GM12878 (cell line): ENCODE data around the gene ZNF484. TPM values are rescaled to one million over a fixed set of nuclear protein-coding genes. Genes with fewer than 3 reads are reported as not detected.

Source experiments
- ATAC-seq: fragments of 200-7000 bp; cut with Tn5 transposase; 3 replicates; pipeline ENCODE4 v1.9.1; 2020; ENCODE audit warnings: mild to moderate bottlenecking, moderate library complexity
- BruUV-seq: library from RNA; stranded (reverse); fragments of 400-500 nt; replicated peaks from 2 replicates; lab custom pipeline; 2021; lab: Mats Ljungman, UMichigan
- CTCF ChIA-PET: fragments of 300-600 bp; sonication (Branson Sonifier 250); formaldehyde crosslinking; extraction: SDS; loops from one replicate; lab custom pipeline; 2021; ENCODE audit warnings: inconsistent platforms; lab: Yijun Ruan, JAX
- POLR2A ChIA-PET: fragments of 350-600 bp; formaldehyde crosslinking; extraction: SDS; loops from one replicate; lab custom pipeline; 2021; ENCODE audit warnings: inconsistent platforms; lab: Charles Lee
- RAD21 ChIA-PET: fragments of 300-600 bp; sonication (Branson Sonifier 250); formaldehyde crosslinking; loops from one replicate; lab custom pipeline; 2023; ENCODE audit warnings: antibody characterized with exemption; ENCODE audit not compliant: unreplicated experiment; lab: Charles Lee
- SMC1A ChIA-PET: fragments of 300-600 bp; sonication (Branson Sonifier 250); formaldehyde crosslinking; loops from one replicate; lab custom pipeline; 2023; ENCODE audit not compliant: unreplicated experiment, uncharacterized antibody; lab: Charles Lee
- DNase-seq: peaks from one replicate; pipeline ENCODE4 v3.0.0-alpha.2; 2011; ENCODE audit warnings: low read depth, low spot score
- FAIRE-seq: peaks from 3 replicates; lab custom pipeline; 2011; peaks lifted over from hg19 to GRCh38; lab: Jason Lieb, UNC
- H2AFZ ChIP-seq: 2 replicates; pipeline ENCODE4 v1.6.0; 2011; ENCODE audit warnings: low read depth, low read length, control low read depth; ENCODE audit not compliant: control insufficient read depth
- H3K27ac ChIP-seq: 2 replicates; pipeline ENCODE4 v1.5.1; 2011; ENCODE audit warnings: control low read depth; ENCODE audit not compliant: control insufficient read depth, insufficient read depth
- H3K27me3 ChIP-seq, 2 experiments: replicated peaks in 1 of 2; 2 replicates each; pipeline versions ENCODE4 v1.6.0 to v1.6.1; 2011; ENCODE audit warnings: low read length in 1 of 2; ENCODE audit not compliant: control insufficient read depth in 2 of 2, insufficient read depth in 2 of 2
- H3K36me3 ChIP-seq, 2 experiments: 2 replicates each; pipeline ENCODE4 v1.5.1; 2011; ENCODE audit warnings: low read length in 1 of 2; ENCODE audit not compliant: control insufficient read depth in 2 of 2, insufficient read depth in 2 of 2
- H3K4me1 ChIP-seq: 2 replicates; pipeline ENCODE4 v1.6.1; 2011; ENCODE audit warnings: mild to moderate bottlenecking, low read length, moderate library complexity, mixed read lengths; ENCODE audit not compliant: control insufficient read depth, insufficient read depth
- H3K4me2 ChIP-seq: 2 replicates; pipeline ENCODE4 v1.6.0; 2011; ENCODE audit warnings: control low read depth; ENCODE audit not compliant: control insufficient read depth, insufficient read depth
- H3K4me3 ChIP-seq: fragments of 200-600 bp; sonication (generic); 2 replicates; pipeline ENCODE4 v1.5.1; 2016
- H3K79me2 ChIP-seq: 2 replicates; pipeline ENCODE4 v1.6.0; 2011; ENCODE audit warnings: low read length; ENCODE audit not compliant: control insufficient read depth, insufficient read depth
- H3K9ac ChIP-seq: 2 replicates; pipeline ENCODE4 v1.8.0; 2011; ENCODE audit warnings: low read length, control low read depth, mixed read lengths; ENCODE audit not compliant: control insufficient read depth, insufficient read depth
- H3K9me3 ChIP-seq: replicated peaks from 3 replicates; pipeline ENCODE4 v1.5.1; 2011; ENCODE audit warnings: mild to moderate bottlenecking, low read length; ENCODE audit not compliant: control insufficient read depth, insufficient read depth
- H4K20me1 ChIP-seq: 2 replicates; pipeline ENCODE4 v1.6.0; 2011; ENCODE audit not compliant: control insufficient read depth, insufficient read depth
- ELK1 ChIP-seq: IDR thresholded peaks from 2 replicates; pipeline ENCODE4 v1.6.1; 2012; ENCODE audit warnings: low read depth, low read length, improper control_type of control experiment
- ESRRA ChIP-seq: IDR thresholded peaks from 2 replicates; pipeline ENCODE4 v1.6.1; 2012; ENCODE audit warnings: mild to moderate bottlenecking, low read length, improper control_type of control experiment
- HDAC6 ChIP-seq: fragments of 200-600 bp; sonication (generic); IDR thresholded peaks from one replicate; pipeline ENCODE4 v1.8.0; 2017; ENCODE audit warnings: antibody characterized with exemption; ENCODE audit not compliant: unreplicated experiment
- HSF1 ChIP-seq: fragments of 150-350 bp; IDR thresholded peaks from 2 replicates; pipeline ENCODE4 v1.6.1; 2014; ENCODE audit warnings: mild to moderate bottlenecking, low read depth, low read length
- NBN ChIP-seq: fragments of 450-650 bp; IDR thresholded peaks from 2 replicates; pipeline ENCODE4 v1.6.1; 2016
- NFYA ChIP-seq: IDR thresholded peaks from 2 replicates; pipeline ENCODE4 v1.6.1; 2011; ENCODE audit warnings: low read depth, mild to moderate bottlenecking, low read length, improper control_type of control experiment, borderline replicate concordance
- RELA ChIP-seq: fragments of 450-650 bp; IDR thresholded peaks from 2 replicates; pipeline ENCODE4 v1.8.0; 2014; ENCODE audit warnings: borderline replicate concordance; ENCODE audit not compliant: partially characterized antibody
- RELB ChIP-seq: fragments of 450-650 bp; IDR thresholded peaks from 2 replicates; pipeline ENCODE4 v1.6.1; 2017; ENCODE audit warnings: low read depth, mild to moderate bottlenecking, moderate library complexity
- SPI1 ChIP-seq: IDR thresholded peaks from 2 replicates; pipeline ENCODE4 v1.6.1; 2011; ENCODE audit warnings: low read depth, mild to moderate bottlenecking, low read length, moderate library complexity, borderline replicate concordance; ENCODE audit not compliant: insufficient read depth
- TAF1 ChIP-seq: IDR thresholded peaks from 2 replicates; pipeline ENCODE4 v1.6.1; 2011; ENCODE audit warnings: mild to moderate bottlenecking, low read depth, low read length, borderline replicate concordance
- ZBTB4 ChIP-seq: fragments of 450-650 bp; formaldehyde crosslinking; IDR thresholded peaks from 2 replicates; pipeline ENCODE4 v1.4.0; 2022; ENCODE audit warnings: mild to moderate bottlenecking, moderate library complexity
- WGBS: methylation state at CpG from one replicate; pipeline ENCODE4 v1.1.6; 2016; ENCODE audit warnings: low lambda C conversion rate; ENCODE audit not compliant: insufficient replicate concordance, insufficient coverage; ENCODE audit errors: missing lambda C conversion rate; 5-methylcytosine and 5-hydroxymethylcytosine counted together
- in situ Hi-C: fragments of 300-500 bp; cut with MboI; formaldehyde crosslinking; loops from 9 replicates; pipeline ENCODE4 v1.14.3; 2018; ENCODE audit warnings: mixed read lengths
- intact Hi-C: fragments of 100-400 bp; cut with micrococcal nuclease; formaldehyde crosslinking; loops from one replicate; pipeline ENCODE4 v1.14.2; 2022; ENCODE audit not compliant: unreplicated experiment
- polyA plus RNA-seq, 11 experiments: library from polyadenylated mRNA; depleted of rRNA in 4 of 11; unstranded in 6 of 11; stranded (reverse) in 5 of 11; fragments of >200 nt; fragmentation: Nextera tagmentation in 4 of 11; fragmentation: Illumina TruSeq in 1 of 11; extraction: Ambion mirVana in 4 of 11; extraction: Trizol in 1 of 11; gene quantifications; 1 replicate in 1 of 11; 2 replicates in 10 of 11; pipeline versions ENCODE4 v1.2.1 to v1.2.3, GENCODE V29; 2011 to 2016; ENCODE audit warnings: inconsistent platforms in 2 of 11, missing spikeins in 2 of 11, low read depth in 1 of 11
- total RNA-seq, 4 experiments: library from RNA; depleted of rRNA in 3 of 4; stranded (reverse); fragments of >200 nt in 3 of 4; fragmentation: Illumina TruSeq in 1 of 4; extraction: Trizol in 1 of 4; gene quantifications; 2 replicates each; pipeline versions ENCODE4 v1.2.1 to v1.2.3, GENCODE V29; 2013 to 2021
- TF ChIP-seq, protein P1 (sequence below), 3 experiments: IDR thresholded peaks in 2 of 3; conservative IDR thresholded peaks in 1 of 3; 2 replicates each; pipeline ENCODE4 v1.5.1; 2011; ENCODE audit warnings: low read depth in 3 of 3, low read length in 3 of 3, mild to moderate bottlenecking in 3 of 3, control low read depth in 2 of 3, moderate library complexity in 2 of 3, inconsistent platforms in 1 of 3, mixed read lengths in 1 of 3; ENCODE audit not compliant: control insufficient read depth in 2 of 3, insufficient read depth in 1 of 3; ENCODE audit errors: extremely low read depth in 1 of 3

ZNF484 gene
- total and polyA plus RNA-seq, 10 of the 15 experiments (the other 5 are each of a cell fraction or from before 2014, with no cell fraction given), result 0.95 to 7.8 (median 3.3) TPM

DNA sequence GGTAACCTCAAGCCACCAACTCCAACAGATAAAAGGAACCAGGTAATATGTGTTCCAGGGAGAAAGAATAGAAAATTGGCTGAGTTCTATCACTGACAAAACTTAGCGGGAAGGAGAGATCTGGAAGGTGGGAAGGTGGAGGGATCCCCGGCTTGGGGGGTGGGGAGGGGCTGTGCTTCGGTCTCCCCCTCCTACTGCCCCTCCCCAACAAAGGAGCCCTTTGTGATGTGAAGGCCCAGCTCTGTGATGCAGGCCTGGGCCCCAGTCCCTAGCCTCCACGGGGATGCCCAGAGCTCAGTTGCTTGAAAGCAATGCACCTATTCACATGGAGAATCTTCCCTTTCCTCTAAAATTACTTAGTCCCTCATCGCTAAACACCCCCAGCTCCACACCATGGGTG, 4.4 kb upstream of the ZNF484 start:
- Histone ChIP-seq H3K4me3 (no peak overlapping the region), H3K4me2 (no peak overlapping the region), H3K27me3 (no peaks in the 10 kb centered on the region; a peak in 1 of 4 replicates), H4K20me1 (no peaks in the 10 kb centered on the region), H2AFZ (no peak overlapping the region), H3K4me1 (peaks cover 4% of the 10 kb centered on the region; the same call in 1 of the 2 replicates), H3K36me3 (no peaks in the 10 kb centered on the region), H3K79me2 (peaks cover 5% of the 10 kb centered on the region), H3K9me3 (no peaks in the 10 kb centered on the region; the same call in 2 of the 3 replicates), H3K27ac (no peak overlapping the region), H3K9ac (no peak overlapping the region)
- CTCF ChIA-PET, result no interaction called here
- POLR2A ChIA-PET, result no interaction called here
- intact Hi-C loops, result no loop called here
- RAD21 ChIA-PET, result no interaction called here
- in situ Hi-C loops, result no loop called here
- ATAC-seq, result no peak
- no peak for FAIRE-seq
- SMC1A ChIA-PET, result no interaction called here
- WGBS, result 43% methylated on average over 5 of the region's 5 CpGs
- DNase-seq, result no peak
- no TSS peak for BruUV-seq
- TF ChIP-seq RELA (no peak), ELK1 (no peak), TAF1 (no peak), ZBTB4 (CRISPR knock-in tag) (no peak), HDAC6 (no peak), NFYA (no peak), RELB (no peak), HSF1 (no peak), ESRRA (no peak), SPI1 (no peak), NBN (no peak)
- TF ChIP-seq, protein P1, sequence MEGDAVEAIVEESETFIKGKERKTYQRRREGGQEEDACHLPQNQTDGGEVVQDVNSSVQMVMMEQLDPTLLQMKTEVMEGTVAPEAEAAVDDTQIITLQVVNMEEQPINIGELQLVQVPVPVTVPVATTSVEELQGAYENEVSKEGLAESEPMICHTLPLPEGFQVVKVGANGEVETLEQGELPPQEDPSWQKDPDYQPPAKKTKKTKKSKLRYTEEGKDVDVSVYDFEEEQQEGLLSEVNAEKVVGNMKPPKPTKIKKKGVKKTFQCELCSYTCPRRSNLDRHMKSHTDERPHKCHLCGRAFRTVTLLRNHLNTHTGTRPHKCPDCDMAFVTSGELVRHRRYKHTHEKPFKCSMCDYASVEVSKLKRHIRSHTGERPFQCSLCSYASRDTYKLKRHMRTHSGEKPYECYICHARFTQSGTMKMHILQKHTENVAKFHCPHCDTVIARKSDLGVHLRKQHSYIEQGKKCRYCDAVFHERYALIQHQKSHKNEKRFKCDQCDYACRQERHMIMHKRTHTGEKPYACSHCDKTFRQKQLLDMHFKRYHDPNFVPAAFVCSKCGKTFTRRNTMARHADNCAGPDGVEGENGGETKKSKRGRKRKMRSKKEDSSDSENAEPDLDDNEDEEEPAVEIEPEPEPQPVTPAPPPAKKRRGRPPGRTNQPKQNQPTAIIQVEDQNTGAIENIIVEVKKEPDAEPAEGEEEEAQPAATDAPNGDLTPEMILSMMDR (IDR thresholded peaks at IDR 0.05 in 2 of 3, conservative IDR thresholded peaks at IDR 0.05 in 1 of 3; ENCODE audit: control insufficient read depth in 2 of 3, extremely low read depth in 1 of 3, insufficient read depth in 1 of 3, low read depth in 3 of 3, low read length in 3 of 3), result no peak
